ENCODE data around the gene LY86. TPM values are rescaled to one million over a fixed set of nuclear protein-coding genes. Genes with fewer than 3 reads are reported as not detected.

Gene LY86
- total RNA-seq, 1 donor from 2014 or later, result not detected

DNA sequence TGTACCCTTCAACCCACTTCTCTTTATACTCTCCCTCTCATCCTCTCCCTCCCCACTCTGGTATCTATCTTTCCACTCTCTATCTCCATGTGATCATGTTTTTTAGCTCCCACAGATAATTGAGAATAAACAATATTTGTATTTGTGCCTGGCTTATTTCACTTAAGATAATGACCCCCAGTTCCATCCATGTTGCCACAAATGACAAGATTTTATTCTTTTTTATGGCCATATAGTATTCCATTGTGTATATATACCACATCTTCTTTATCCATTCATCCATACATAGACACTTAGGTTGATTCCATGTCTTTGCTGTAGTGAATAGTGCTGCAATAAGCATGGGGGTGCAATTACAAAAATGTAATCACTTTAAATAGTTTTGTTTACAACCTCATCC lies 62.3 kb downstream of the LY86 start:
- DNase-seq, result no peak
- Mint-ChIP-seq H3K27ac (ENCODE audit: unreplicated experiment) (no peak overlapping the region), H3K27me3 (ENCODE audit: unreplicated experiment) (peaks cover 4% of the 10 kb centered on the region), H3K9me3 (ENCODE audit: unreplicated experiment) (no peaks in the 10 kb centered on the region), H3K4me3 (ENCODE audit: unreplicated experiment) (no peak overlapping the region), H3K4me1 (ENCODE audit: low read depth, unreplicated experiment) (peaks cover 17% of the 10 kb centered on the region), H3K36me3 (ENCODE audit: unreplicated experiment) (no peaks in the 10 kb centered on the region)
- TF ChIP-seq CTCF (IDR thresholded peaks at IDR 0.05; ENCODE audit: partially characterized antibody, unreplicated experiment), result no peak

- no peak for TF ChIP-seq CTCF (IDR thresholded peaks at IDR 0.05; ENCODE audit: partially characterized antibody, unreplicated experiment)
- no peak overlapping the region for H3K4me3 Mint-ChIP-seq (ENCODE audit: unreplicated experiment)
- peaks cover 4% of the 10 kb centered on the region for H3K27me3 Mint-ChIP-seq (ENCODE audit: unreplicated experiment)
- no peak for DNase-seq
- no peaks in the 10 kb centered on the region for H3K9me3 Mint-ChIP-seq (ENCODE audit: unreplicated experiment)
- peaks cover 19% of the 10 kb centered on the region for H3K4me1 Mint-ChIP-seq (ENCODE audit: low read depth, unreplicated experiment)
- no peak overlapping the region for H3K27ac Mint-ChIP-seq (ENCODE audit: unreplicated experiment)
- no peaks in the 10 kb centered on the region for H3K36me3 Mint-ChIP-seq (ENCODE audit: unreplicated experiment)
These were observed 62.8 kb downstream of the LY86 start for GRCh38 chr6:6651335-6651734.

DNA sequence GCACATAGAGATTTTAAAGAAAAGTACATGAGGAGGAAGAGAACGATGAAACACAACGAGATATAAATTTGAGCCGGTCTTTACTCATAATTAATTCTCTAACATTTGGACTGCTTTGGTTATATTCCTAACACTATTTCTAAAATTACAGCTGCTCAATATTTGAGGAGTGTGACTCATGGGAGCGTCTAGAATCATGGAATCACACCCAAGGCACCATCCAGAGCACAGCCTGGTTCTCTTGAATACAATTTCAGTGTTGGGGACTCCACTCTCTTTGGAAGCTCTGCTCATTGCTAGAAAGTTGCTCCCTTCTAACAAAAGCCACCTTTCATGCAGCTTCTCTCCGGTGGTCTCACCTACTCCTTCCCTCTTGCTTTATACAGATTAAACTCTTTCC lies 64.4 kb downstream of the LY86 start:
- TF ChIP-seq CTCF (IDR thresholded peaks at IDR 0.05; ENCODE audit: partially characterized antibody, unreplicated experiment), result no peak
- H3K9me3 Mint-ChIP-seq (ENCODE audit: unreplicated experiment), result no peaks in the 10 kb centered on the region
- H3K36me3 Mint-ChIP-seq (ENCODE audit: unreplicated experiment), result no peaks in the 10 kb centered on the region
- H3K4me1 Mint-ChIP-seq (ENCODE audit: low read depth, unreplicated experiment), result peaks cover 19% of the 10 kb centered on the region
- H3K27me3 Mint-ChIP-seq (ENCODE audit: unreplicated experiment), result peaks cover 4% of the 10 kb centered on the region
- DNase-seq, result no peak
- H3K4me3 Mint-ChIP-seq (ENCODE audit: unreplicated experiment), result no peak overlapping the region
- H3K27ac Mint-ChIP-seq (ENCODE audit: unreplicated experiment), result no peak overlapping the region

- no peak overlapping the region for H3K4me3 Mint-ChIP-seq (ENCODE audit: unreplicated experiment)
- H3K9me3 Mint-ChIP-seq (ENCODE audit: unreplicated experiment), result no peaks in the 10 kb centered on the region
- peaks cover 4% of the 10 kb centered on the region for H3K27me3 Mint-ChIP-seq (ENCODE audit: unreplicated experiment)
- TF ChIP-seq CTCF (IDR thresholded peaks at IDR 0.05; ENCODE audit: partially characterized antibody, unreplicated experiment), result no peak
- no peak for DNase-seq
- peak overlapping the region; percentile 53 for H3K27ac Mint-ChIP-seq (ENCODE audit: unreplicated experiment)
- H3K4me1 Mint-ChIP-seq (ENCODE audit: low read depth, unreplicated experiment), result peaks cover 19% of the 10 kb centered on the region
- H3K36me3 Mint-ChIP-seq (ENCODE audit: unreplicated experiment), result no peaks in the 10 kb centered on the region
These were observed 66.4 kb downstream of the LY86 start for GRCh38 chr6:6654599-6655575.

GRCh38 chr6:6655805-6656251 lies 67.3 kb downstream of the LY86 start:
- Mint-ChIP-seq H3K27me3 (ENCODE audit: unreplicated experiment) (peaks cover 4% of the 10 kb centered on the region), H3K4me1 (ENCODE audit: low read depth, unreplicated experiment) (peaks cover 22% of the 10 kb centered on the region), H3K4me3 (ENCODE audit: unreplicated experiment) (no peak overlapping the region), H3K9me3 (ENCODE audit: unreplicated experiment) (no peaks in the 10 kb centered on the region), H3K36me3 (ENCODE audit: unreplicated experiment) (no peaks in the 10 kb centered on the region), H3K27ac (ENCODE audit: unreplicated experiment) (peak overlapping the region; percentile 57)
- no peak for TF ChIP-seq CTCF (IDR thresholded peaks at IDR 0.05; ENCODE audit: partially characterized antibody, unreplicated experiment)
- no peak for DNase-seq
